Non-pigmented ciliary epithelial cell (primary cell): ENCODE data around the gene VASH1.
"Not testable (repeated sequence)": the region's sequence is repeated elsewhere in the genome, so short reads cannot be mapped to it uniquely, and the experiment has no call there.

Source experiments
- DNase-seq: peaks from one replicate; pipeline ENCODE4 v3.0.0-alpha.2; 2010; ENCODE audit warnings: low read depth

The VASH1 gene

GRCh38 chr14:76761136-76761959 is at the start of gene VASH1:
TSS of gene VASH1 (plus strand) at chr14:76761468. CDS start at chr14:76762822, 1,354 bp downstream.
- DNase-seq: no peak

GRCh38 chr14:76713121-76713520 is 48.1 kb upstream of the VASH1 start:
- DNase-seq: no peak

GRCh38 chr14:76714470-76714869 is 46.8 kb upstream of the VASH1 start:
- DNase-seq: no peak

- no peak for DNase-seq
Observed at GRCh38 chr14:76715101-76715500, 46.2 kb upstream of the VASH1 start.

- no peak for DNase-seq
Observed at GRCh38 chr14:76715511-76716081, 45.7 kb upstream of the VASH1 start.

GRCh38 chr14:76716285-76716684 is 45.0 kb upstream of the VASH1 start:
- no peak for DNase-seq

- DNase-seq: no peak
Observed at GRCh38 chr14:76717508-76718290, 43.6 kb upstream of the VASH1 start.

- no peak for DNase-seq
Observed at GRCh38 chr14:76718306-76719040, 42.8 kb upstream of the VASH1 start.

GRCh38 chr14:76719666-76720065 is 41.6 kb upstream of the VASH1 start:
- DNase-seq: no peak

- no peak for DNase-seq
Observed at GRCh38 chr14:76720382-76720813, 40.9 kb upstream of the VASH1 start.

- not testable (repeated sequence) for DNase-seq
Observed at GRCh38 chr14:76721506-76721905, 39.8 kb upstream of the VASH1 start.

- no peak for DNase-seq
Observed at GRCh38 chr14:76724651-76725550, 36.4 kb upstream of the VASH1 start.

GRCh38 chr14:76726551-76726970 is 34.7 kb upstream of the VASH1 start:
- no peak for DNase-seq

- DNase-seq: no peak
Observed at GRCh38 chr14:76727384-76727783, 33.9 kb upstream of the VASH1 start.

- no peak for DNase-seq
Observed at GRCh38 chr14:76727901-76728300, 33.4 kb upstream of the VASH1 start.

GRCh38 chr14:76729258-76729657 is 32.0 kb upstream of the VASH1 start:
- no peak for DNase-seq

GRCh38 chr14:76729953-76730505 is 31.2 kb upstream of the VASH1 start:
- no peak for DNase-seq

- DNase-seq: not testable (repeated sequence)
Observed at GRCh38 chr14:76734501-76734900, 26.8 kb upstream of the VASH1 start.

GRCh38 chr14:76736514-76736913 is 24.8 kb upstream of the VASH1 start:
- DNase-seq: no peak

- DNase-seq: no peak
Observed at GRCh38 chr14:76741074-76741473, 20.2 kb upstream of the VASH1 start.

- DNase-seq: no peak
Observed at GRCh38 chr14:76742185-76742584, 19.1 kb upstream of the VASH1 start.
